HG02943 (cell line): Measurements from ENCODE around the gene NUBPL.
"Not testable (repeated sequence)": the region's sequence is repeated elsewhere in the genome, so short reads cannot be mapped to it uniquely, and the experiment has no call there.

Source experiments
- ATAC-seq: cut with Tn5 transposase; IDR thresholded peaks from one replicate; pipeline ENCODE4 v1.9.1; 2021; ENCODE audit warnings: mild to moderate bottlenecking, low read depth, moderate library complexity; ENCODE audit not compliant: unreplicated experiment

NUBPL gene

DNA sequence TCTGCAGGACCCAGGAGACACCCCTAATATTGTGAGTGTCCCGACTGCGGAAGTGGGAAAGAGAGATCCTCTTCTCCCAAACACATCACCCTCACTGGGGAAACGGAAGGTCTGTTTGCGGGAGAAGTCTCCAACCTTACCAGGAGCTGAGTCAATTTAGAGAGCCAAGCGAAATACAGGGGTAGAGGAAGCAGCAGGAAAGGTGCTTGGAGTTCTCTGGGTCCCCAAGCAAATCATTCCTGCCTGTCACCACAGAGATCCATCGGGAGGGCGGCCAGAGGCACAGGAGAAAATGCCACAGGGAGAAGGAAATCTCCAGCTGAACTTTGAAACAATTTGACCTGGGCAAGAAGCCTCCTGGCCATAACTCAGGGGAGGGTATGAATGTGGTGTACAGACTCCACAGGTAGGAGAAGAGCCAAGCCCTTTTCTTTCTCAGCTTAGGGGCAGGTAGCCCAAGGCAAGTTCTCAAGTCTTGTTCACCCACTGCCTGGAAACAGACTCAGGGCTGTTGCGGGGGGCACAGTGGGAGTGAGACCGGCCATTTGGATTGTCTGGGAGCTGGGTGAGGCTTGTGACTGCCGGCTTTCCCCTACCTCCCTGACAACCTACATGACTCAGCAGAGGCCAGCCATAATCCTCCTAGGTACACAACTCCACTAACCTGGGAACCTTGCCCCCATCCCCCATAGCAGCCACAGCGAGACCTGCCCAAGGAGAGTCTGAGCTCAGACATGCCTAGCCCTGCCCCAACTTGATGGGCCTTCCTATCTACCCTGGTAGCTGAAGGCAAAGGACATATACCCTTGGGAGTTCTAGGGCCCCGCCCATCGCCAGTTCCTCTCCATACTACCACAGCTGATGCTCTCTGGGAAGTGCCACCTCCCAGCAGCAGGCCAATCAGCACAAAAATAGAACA is 304.0 kb downstream of the NUBPL start:
- ATAC-seq: no peak

GRCh38 chr14:31867570-31867969 is 306.4 kb downstream of the NUBPL start:
- no peak for ATAC-seq

DNA sequence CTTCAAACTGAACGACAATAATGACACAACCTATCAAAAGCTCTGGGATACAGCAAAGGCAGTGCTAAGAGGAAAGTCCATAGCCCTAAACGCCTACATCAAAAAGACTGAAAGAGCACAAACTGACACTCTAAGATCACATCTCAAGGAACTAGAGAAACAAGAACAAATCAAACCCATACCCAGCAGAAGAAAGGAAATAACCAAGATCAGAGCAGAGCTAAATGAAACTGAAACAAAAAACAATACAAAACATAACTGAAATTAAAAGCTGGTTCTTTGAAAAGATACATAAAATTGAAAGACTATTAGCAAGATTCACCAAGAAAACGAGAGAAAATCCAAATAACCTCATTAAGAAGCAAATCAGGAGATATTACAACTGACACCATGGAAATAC is 306.9 kb downstream of the NUBPL start:
- ATAC-seq: not testable (repeated sequence)

- ATAC-seq: no peak
These were observed 315.5 kb downstream of the NUBPL start for GRCh38 chr14:31876741-31877140.

GRCh38 chr14:31877255-31877798 is 316.1 kb downstream of the NUBPL start:
- ATAC-seq: no peak

- no peak for ATAC-seq
These were observed 318.6 kb downstream of the NUBPL start for GRCh38 chr14:31879661-31880348.

GRCh38 chr14:31880935-31881334 is 319.7 kb downstream of the NUBPL start:
- ATAC-seq: no peak

- no peak for ATAC-seq
These were observed 320.5 kb downstream of the NUBPL start for GRCh38 chr14:31881531-31882310.

- ATAC-seq: no peak
These were observed 323.0 kb downstream of the NUBPL start for GRCh38 chr14:31884238-31884637.

GRCh38 chr14:31884776-31885379 is 323.7 kb downstream of the NUBPL start:
- ATAC-seq: no peak

DNA sequence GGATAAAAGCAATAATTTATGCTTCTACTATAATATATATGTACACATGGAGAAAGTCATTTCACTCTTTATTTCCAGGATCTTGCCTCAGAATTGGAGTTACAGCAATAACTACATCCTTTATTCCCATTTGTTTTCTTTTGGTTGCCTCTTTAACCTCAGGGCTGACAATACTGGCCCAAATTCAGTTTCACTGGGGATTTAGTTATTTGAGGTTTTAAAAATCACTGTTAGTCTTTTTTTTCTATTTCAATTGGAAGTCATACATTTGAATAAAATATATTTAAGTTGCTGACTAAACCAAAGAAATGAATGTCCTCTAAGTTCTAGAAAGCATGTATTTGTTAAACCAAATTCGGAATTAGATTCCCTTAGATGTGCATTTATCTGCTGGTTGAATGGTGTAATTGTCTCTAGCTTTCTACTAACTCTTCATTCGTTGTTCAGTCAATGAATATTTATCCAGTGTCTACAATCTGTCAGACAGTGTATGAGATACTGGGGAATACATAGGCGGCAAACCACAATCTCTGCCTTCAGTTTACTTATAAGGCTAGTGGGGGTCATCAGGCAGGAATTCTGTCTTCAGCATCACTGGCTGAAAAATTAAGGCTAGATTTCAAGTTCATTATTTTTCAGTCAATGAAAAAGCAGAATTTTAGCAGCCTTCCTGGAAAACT is 325.1 kb downstream of the NUBPL start:
- no peak for ATAC-seq

DNA sequence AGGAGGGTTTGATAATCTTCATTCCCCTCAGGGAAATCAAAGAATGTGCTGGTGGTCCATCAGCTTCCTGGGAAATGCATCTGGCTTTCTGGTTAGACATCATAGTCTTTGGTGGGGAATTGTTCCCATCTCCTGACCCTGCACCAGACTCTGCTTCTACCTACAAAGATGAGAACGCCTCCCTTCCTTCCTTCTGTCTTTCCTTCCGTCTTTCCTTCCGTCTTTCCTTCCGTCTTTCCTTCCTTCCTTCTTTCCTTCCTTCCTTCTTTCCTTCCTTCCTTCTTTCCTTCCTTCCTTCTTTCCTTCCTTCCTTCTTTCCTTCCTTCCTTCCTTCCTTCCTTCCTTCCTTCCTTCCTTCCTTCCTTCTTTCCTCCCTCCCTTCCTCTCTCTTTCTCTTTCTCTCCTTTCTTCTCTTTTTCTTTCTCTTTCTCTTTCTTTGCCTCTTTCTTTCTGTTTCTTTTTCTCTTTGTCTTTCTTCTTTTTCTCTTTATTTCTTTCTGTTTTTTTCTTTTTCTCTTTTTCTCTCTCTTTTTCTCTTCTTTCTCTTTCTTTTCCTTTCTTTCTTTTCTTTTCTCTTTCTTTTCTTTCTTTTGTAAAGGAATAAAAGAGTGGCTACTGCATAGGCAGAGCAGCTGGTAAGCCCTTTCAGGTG is 326.9 kb downstream of the NUBPL start:
- no peak for ATAC-seq

- ATAC-seq: no peak
These were observed 328.1 kb downstream of the NUBPL start for GRCh38 chr14:31889297-31889696.

DNA sequence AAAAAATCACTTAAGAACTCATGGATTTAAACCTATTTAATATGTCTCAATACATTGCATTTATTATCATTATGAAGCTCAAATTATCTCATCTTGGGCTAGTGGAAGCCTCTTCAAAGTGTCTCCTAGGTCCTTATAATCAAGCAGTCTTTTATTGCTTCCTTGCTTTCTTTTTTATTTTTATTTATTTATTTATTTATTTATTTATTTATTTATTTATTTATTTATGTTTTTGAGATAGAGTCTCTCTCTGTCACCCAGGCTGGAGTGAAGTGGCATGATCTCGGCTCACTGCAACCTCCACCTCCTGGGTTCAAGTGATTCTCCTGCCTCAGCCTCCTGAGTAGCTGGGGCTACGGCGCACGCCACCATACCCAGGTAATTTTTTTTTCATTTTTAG is 329.0 kb downstream of the NUBPL start:
- not testable (repeated sequence) for ATAC-seq

- no peak for ATAC-seq
These were observed 332.1 kb downstream of the NUBPL start for GRCh38 chr14:31893221-31893757.

- ATAC-seq: no peak
These were observed 333.1 kb downstream of the NUBPL start for GRCh38 chr14:31894351-31894750.

DNA sequence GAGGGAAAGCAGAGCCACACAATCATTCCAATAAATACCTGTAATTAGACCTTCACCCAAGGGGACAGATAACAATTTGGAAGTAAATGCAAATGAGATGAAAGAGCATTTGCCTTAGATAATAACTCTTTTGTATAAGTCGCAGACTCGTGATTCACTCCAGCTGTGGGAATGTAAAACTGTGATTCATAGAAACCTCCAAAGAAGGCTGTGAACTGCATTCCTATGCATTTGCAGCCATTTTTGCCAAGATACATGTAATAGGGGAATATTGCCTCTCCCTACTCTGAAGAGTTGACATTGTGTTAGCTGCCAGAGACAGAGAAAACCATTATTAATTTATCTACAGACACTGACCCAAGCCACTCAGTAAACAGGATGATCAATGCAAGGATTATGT is 334.0 kb downstream of the NUBPL start:
- no peak for ATAC-seq

DNA sequence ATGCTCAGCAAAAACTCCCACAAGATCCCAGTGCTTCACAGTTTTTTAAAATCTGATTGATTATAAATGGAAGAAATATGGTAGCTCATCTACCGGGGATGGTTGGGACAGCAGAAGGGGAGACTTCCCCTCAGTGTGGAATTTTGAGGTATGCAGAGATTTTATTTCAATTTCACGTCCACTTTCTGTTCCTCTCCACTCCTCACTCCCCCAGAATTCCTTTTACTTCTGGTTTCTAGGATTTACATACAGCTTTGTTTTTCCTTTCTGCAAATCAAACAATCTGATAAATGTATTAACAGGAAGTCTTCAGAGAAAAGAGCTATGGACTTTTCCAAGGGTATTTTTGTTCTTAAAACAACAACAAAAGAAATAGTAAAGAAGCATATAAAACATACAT is 334.4 kb downstream of the NUBPL start:
- no peak for ATAC-seq

- ATAC-seq: no peak
These were observed 336.5 kb downstream of the NUBPL start for GRCh38 chr14:31897581-31898186.
